NCI-H146 (cell line): Measurements from ENCODE around the gene AMPD2.
"Not testable (repeated sequence)": the region's sequence is repeated elsewhere in the genome, so short reads cannot be mapped to it uniquely, and the experiment has no call there.

Experiments
- DNase-seq: peaks from one replicate; lab custom pipeline; 2025; lab: John Stamatoyannopoulos, UW

AMPD2 gene

GRCh38 chr1:109652402-109652801 lies 32.8 kb downstream of the AMPD2 start:
- no peak for DNase-seq

- no peak for DNase-seq
Measured at GRCh38 chr1:109653306-109653705, 33.7 kb downstream of the AMPD2 start.

- no peak for DNase-seq
Measured at GRCh38 chr1:109654519-109654918, 34.9 kb downstream of the AMPD2 start.

GRCh38 chr1:109655615-109656519 lies 36.2 kb downstream of the AMPD2 start, which contains the start of gene GSTM4:
GSTM4 (plus strand) TSS chr1:109656099; CDS start chr1:109656390, 291 bp downstream.
- DNase-seq: peak; percentile 58

GRCh38 chr1:109657395-109657794 lies 37.8 kb downstream of the AMPD2 start:
- DNase-seq: no peak

GRCh38 chr1:109657970-109658369 lies 38.3 kb downstream of the AMPD2 start:
- DNase-seq: no peak

GRCh38 chr1:109658533-109659042 lies 39.0 kb downstream of the AMPD2 start:
- DNase-seq: no peak

- DNase-seq: no peak
Measured at GRCh38 chr1:109659145-109659544, 39.5 kb downstream of the AMPD2 start.

GRCh38 chr1:109659997-109660690 lies 40.5 kb downstream of the AMPD2 start:
- DNase-seq: no peak

GRCh38 chr1:109660691-109661026 lies 41.0 kb downstream of the AMPD2 start:
- not testable (repeated sequence) for DNase-seq

- no peak for DNase-seq
Measured at GRCh38 chr1:109661391-109661790, 41.8 kb downstream of the AMPD2 start.

- DNase-seq: no peak
Measured at GRCh38 chr1:109664671-109665070, 45.0 kb downstream of the AMPD2 start.

GRCh38 chr1:109667452-109668122 lies 48.0 kb downstream of the AMPD2 start, which contains the start of gene GSTM2:
GSTM2 (plus strand) TSS chr1:109668057; CDS start chr1:109668116, 59 bp downstream.
- peak; percentile 85 for DNase-seq

- no peak for DNase-seq
Measured at GRCh38 chr1:109668123-109668775, 48.6 kb downstream of the AMPD2 start.

- no peak for DNase-seq
Measured at GRCh38 chr1:109669246-109669948, 49.8 kb downstream of the AMPD2 start.

GRCh38 chr1:109669949-109670302 lies 50.3 kb downstream of the AMPD2 start:
- not testable (repeated sequence) for DNase-seq

GRCh38 chr1:109671067-109671466 lies 51.4 kb downstream of the AMPD2 start:
- DNase-seq: no peak

GRCh38 chr1:109673861-109674260 lies 54.2 kb downstream of the AMPD2 start:
- not testable (repeated sequence) for DNase-seq

GRCh38 chr1:109676683-109677381 lies 57.2 kb downstream of the AMPD2 start:
- not testable (repeated sequence) for DNase-seq

GRCh38 chr1:109677459-109677858 lies 57.8 kb downstream of the AMPD2 start:
- DNase-seq: no peak
